Embryonic facial prominence (tissue), 1 donor: ENCODE data around the gene GPA33.

Experiments used
- DNase-seq: peaks from one replicate; pipeline ENCODE4 v3.0.0-alpha.2; 2016; ENCODE audit errors: extremely low spot score

Gene GPA33

DNA sequence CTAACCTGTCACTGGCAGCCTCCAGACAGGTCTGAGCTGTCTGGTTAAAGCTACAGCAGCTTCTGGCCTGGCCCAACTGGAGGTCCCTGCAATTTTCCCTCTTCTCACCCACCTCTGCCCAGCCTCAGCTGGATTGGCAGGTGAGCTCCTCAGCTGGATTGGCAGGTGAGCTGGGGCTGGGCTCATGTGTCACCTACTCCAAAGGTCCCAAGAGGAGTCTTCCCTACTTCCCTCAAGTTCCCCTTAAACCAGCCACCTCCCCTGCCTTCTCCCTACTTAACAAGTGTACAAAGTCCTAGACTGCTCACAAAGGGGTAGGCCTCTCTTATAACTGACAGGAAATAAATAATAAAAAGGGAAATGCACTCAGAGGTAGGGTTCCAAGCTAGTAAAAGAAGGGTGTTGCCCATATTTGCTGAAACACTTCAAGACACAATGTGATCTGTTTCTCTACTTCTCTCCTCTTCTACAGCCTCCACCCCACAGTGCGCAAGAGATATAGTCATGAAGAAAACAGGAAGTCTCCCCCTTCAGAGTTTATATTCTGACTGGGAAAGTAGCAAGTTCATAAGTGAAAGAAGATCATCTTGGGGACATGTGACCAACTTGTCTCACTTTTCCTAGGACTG is at the start of gene GPA33:
Gene GPA33 (minus strand): TSS at position 64 of the 629 bp plus-strand sequence. CDS start 90 bp downstream, outside the sequence.
- DNase-seq: no peak

DNA sequence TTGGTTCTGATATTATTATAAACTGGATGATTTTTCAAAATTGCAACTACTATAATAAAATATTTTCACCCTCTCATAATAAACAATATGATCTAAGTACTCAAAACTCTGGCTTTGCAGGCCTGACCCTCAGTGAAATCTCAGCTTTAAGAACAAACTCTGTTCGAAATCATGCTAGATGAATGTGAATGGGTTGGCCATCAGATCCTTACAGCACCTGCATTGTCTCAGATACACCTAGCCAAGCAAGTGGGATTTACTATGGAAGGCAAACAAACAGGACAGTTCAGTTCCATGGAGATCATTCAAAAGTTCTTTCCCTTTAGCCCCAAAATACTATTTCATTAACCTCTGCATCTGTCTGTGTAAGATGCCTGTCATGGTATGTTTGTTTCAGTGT is 48.5 kb upstream of the GPA33 start:
- DNase-seq: no peak

GRCh38 chr1:167137793-167138510 is 47.8 kb upstream of the GPA33 start:
- DNase-seq: no peak

- DNase-seq: no peak
Measured at GRCh38 chr1:167137332-167137781, 47.2 kb upstream of the GPA33 start.

DNA sequence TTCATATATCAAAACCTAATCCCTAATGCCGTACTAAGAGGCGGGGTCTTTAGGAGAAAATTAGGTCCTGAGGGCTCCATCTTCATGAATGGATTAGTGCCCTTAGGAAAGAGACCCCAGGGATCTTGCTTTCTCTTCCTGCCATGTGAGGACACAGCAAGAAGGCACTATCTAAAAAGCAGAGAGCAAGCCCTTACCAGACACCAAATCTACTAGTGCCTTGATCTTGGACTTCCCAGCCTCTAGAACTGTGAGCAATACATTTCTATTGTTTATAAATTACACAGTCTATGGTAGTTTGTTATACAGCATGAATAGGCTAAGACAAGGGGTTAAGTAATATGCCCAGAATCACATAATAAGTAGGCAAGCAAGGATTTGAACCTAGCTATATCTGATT is 46.6 kb upstream of the GPA33 start:
- no peak for DNase-seq

DNA sequence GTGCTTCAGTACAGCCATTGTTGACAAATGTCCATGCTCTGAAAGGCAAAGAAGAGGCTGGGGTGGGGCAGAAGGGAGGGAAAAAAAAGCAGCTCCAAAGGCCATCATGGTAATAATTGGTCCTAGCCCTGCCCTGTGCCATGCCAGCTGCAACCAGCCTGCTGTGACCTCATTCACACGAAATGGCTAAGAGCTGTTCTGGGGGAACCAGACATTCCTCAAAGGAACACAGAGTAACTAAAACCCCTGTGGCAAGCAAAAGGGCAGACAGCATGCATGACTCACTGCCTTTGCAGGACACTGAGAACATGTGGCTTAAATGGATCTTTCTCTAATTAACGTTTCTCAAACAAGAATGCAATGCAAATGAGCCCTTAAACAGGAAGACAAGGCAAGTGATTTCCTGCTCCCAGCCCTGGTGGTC is 46.0 kb upstream of the GPA33 start:
- DNase-seq: no peak

DNA sequence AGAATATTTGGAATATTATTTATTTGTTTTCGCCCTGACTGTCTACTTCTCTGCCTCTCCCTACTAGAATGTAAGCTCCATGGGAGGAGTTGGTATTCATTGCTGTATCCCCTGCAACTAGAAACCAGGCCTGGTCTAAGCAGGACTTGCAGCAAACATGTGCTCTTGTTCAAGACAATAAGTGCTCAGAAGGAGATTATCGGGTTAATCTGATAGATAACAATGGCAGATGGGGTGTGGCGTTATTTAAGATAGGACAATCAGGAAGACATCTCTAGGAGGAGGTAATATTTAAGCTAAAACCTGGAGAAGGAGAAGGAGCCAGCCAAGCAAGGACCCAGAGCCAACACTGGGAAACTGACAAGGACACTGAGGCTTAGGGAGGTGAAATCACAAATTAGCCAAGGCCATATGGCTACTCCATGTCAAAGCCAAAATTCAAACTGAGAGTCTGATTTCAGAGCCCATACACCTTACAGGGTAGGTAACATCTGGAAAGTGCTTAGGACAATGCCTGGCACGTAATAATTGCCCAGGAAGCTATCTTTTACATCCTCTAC is 45.2 kb upstream of the GPA33 start:
- no peak for DNase-seq

DNA sequence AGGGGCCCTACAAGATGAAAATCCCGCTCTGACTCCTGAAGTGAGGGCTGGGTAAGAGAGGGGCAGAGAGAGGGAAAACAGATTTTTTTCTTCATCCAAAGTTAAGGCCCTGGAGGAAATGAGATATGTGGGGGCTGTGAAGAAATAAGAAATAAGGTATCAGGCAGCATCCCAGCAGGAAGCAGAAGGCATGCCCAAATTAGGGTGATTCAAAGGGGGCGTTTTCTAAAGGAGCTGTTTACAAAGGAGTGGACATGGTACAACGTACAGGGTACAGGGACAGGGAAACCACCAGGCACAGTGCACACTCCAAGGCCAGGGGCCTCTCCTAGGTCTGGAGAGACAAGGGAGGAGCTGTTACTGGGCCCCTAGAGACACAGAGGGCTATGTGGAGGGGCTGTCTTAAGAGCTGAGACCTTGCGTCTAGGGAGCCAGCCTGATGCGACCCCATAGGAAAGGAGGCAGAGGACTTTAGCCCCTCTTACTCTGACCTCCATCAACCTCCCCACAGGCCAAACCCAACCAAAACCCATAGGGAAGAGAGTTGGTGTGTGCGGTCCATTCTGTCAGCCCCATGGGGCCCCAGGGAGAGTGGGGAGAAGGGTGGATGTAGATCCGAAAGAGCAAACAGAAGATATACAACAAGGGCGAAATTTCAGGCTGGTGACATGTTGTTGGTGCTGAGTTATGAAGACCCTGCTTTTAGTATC is 42.3 kb upstream of the GPA33 start:
- no peak for DNase-seq

GRCh38 chr1:167130829-167131510 is 40.8 kb upstream of the GPA33 start:
- no peak for DNase-seq

DNA sequence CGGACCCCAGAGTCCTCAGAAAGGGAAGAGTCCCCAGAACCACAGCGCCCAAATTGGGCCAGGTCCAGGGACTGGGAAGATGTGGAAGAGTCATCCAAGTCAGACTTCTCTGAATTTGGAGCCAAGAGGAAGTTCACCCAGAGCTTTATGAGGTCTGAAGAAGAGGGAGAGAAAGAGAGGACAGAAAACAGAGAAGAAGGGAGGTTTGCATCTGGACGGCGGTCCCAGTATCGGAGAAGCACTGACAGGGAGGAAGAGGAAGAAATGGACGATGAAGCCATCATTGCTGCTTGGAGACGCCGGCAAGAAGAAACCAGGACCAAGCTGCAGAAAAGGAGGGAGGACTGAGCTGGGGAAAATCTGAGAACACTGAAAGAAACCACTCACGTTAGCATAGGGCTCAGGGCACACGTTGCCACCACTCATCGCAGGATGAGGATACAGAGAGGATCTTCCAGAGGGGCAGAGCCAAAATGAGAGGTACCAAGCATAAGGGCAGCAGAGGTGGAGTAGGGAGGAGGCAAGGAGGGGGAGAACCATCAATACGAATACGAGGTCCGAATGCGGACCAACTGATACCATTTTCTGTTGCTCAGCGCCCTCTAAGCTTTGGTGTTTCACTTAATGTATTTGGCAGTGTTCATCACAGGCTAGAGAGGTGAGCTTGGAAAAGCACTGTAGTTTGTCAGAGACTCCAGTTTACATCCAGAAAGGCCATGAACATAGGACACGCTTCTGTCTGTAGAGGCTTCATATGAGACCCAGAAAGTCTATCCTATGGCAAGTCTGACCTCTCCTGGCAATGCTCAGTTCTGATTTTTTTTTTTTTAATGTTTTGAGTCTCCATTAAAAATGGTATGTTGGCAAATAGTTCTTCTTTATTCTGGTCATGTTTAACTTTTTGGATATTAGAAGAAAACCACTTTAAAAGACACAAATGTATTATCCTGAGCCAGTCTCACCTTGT is 38.4 kb upstream of the GPA33 start:
- DNase-seq: no peak

- DNase-seq: no peak
Measured at GRCh38 chr1:167127661-167128060, 37.5 kb upstream of the GPA33 start.

DNA sequence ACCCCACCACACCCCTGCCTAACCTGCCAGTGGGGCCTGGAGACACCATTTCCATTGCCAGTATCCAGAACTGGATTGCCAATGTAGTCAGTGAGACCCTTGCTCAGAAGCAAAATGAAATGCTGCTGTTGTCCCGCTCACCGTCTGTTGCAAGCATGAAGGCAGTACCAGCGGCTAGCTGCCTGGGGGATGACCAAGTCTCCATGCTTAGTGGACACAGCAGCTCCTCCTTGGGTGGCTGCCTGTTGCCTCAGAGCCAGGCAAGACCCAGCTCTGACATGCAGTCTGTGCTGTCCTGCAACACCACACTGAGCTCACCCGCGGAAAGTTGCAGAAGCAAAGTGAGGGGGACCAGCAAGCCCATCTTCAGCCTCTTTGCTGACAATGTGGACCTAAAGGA is 37.1 kb upstream of the GPA33 start:
- no peak for DNase-seq

DNA sequence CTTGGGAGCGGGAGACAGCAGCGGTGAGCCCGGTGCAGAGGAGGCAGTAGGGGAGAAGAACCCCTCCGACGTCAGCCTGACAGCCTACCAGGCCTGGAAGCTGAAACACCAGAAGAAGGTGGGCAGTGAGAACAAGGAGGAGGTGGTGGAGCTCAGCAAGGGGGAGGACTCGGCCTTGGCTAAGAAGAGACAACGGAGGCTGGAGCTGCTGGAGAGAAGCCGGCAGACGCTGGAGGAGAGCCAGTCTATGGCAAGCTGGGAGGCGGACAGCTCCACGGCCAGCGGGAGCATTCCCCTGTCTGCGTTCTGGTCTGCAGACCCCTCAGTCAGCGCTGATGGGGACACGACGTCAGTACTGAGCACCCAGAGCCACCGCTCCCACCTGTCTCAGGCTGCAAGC is 36.6 kb upstream of the GPA33 start:
- DNase-seq: no peak

DNA sequence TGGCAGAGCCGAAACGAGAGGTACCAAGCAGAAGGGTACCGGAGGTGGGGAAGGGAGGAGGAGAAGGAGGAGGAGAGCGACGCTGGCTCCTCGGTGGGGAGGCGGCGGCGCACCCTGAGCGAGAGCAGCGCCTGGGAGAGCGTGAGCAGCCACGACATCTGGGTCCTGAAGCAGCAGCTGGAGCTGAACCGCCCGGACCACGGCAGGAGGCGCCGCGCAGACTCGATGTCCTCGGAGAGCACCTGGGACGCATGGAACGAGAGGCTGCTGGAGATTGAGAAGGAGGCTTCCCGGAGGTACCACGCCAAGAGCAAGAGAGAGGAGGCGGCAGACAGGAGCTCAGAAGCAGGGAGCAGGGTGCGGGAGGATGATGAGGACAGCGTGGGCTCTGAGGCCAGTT is 36.1 kb upstream of the GPA33 start:
- no peak for DNase-seq

- no peak for DNase-seq
Measured at GRCh38 chr1:167122568-167122967, 32.4 kb upstream of the GPA33 start.

DNA sequence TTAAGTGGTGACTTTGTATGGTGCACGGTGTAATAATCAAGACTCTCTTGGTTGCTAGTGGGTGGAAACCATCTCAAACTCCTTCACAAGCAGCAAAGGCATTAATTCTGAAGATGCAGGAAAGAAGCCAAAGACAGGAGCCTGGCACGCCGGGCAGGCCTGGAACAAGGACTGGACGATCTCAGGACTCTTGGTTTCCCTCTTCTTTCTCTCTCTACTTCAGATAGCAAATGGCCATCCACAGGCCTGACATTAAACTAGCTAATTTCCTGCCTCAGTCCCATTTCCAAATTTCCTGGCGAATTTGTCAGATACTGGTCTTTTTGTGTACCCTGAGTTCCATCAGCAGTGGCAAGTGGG is 31.9 kb upstream of the GPA33 start:
- no peak for DNase-seq

- no peak for DNase-seq
Measured at GRCh38 chr1:167121375-167122120, 31.4 kb upstream of the GPA33 start.

GRCh38 chr1:167120899-167121298 is 30.7 kb upstream of the GPA33 start:
- DNase-seq: no peak

DNA sequence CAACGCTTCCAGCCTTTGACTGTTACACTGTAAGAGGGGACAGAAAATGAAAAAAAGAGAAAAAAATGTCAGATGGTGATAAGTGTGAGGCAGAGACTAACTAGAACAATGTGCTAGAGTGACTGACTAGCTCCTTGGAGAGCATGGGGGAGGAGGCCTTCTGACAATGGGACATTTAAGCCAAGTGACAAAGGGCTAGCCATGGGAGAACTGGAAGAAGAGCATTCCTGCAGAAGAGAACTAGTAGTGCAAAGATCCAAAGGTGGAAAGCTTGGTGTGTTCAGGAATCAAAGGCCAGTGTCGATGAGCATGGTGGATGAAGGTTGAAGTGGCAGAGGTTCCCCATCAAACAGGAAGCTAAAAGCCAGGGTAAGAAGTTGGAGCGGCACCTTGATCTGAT is 29.5 kb upstream of the GPA33 start:
- DNase-seq: no peak

GRCh38 chr1:167118188-167118587 is 28.0 kb upstream of the GPA33 start:
- DNase-seq: no peak
